Hematopoietic multipotent progenitor cell treated with erythropoietin and hydrocortisone succinate and interleukin-3 and kit ligand, for 6 days (in vitro differentiated cells): ENCODE data around the gene PP2D1.
"Not testable (repeated sequence)": the region's sequence is repeated elsewhere in the genome, so short reads cannot be mapped to it uniquely, and the experiment has no call there.

ENCODE experiments used
- DNase-seq: peaks from one replicate; pipeline ENCODE4 v3.0.0-alpha.2; 2015

Gene PP2D1

DNA sequence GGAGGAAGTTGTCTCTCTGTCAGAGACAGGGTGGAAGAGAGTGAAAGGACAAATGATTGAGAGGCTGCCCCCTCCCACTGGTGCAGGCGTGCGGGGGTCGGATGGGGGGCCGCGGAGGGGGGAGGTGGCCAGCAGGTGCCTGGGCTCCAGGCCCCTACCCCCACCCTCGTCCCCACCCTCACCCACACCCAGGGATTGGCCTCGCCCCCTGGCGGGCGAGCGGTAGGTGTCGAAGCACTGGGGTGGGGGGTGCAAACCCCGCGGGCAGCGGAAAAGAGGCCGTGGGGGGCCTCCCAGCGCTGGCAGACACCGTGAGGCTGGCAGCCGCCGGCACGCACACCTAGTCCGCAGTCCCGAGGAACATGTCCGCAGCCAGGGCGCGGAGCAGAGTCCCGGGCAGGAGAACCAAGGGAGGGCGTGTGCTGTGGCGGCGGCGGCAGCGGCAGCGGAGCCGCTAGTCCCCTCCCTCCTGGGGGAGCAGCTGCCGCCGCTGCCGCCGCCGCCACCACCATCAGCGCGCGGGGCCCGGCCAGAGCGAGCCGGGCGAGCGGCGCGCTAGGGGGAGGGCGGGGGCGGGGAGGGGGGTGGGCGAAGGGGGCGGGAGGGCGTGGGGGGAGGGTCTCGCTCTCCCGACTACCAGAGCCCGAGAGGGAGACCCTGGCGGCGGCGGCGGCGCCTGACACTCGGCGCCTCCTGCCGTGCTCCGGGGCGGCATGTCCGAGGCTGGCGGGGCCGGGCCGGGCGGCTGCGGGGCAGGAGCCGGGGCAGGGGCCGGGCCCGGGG, 27.9 kb upstream of the PP2D1 start, which contains the start of gene KAT2B:
Gene KAT2B, plus strand, starts transcription at position 682 of the 783 bp plus-strand sequence. Its CDS starts 32 bp downstream, at position 714.
- DNase-seq, result peak; percentile 91

DNA sequence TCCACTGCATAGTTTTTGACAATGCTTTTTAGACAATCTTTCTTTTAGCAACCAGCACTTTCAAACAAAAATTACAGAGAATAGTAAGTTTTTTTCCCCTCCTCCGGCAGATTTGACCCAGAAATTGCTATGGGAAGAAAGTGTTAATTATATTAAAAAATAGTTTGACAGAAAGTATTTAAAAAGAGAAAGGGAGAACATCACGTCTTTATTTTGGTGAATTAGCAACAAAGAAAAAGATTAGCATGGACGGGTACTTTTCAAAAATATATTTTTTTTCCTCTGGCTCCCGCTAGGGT, 27.4 kb upstream of the PP2D1 start:
- DNase-seq, result no peak

DNA sequence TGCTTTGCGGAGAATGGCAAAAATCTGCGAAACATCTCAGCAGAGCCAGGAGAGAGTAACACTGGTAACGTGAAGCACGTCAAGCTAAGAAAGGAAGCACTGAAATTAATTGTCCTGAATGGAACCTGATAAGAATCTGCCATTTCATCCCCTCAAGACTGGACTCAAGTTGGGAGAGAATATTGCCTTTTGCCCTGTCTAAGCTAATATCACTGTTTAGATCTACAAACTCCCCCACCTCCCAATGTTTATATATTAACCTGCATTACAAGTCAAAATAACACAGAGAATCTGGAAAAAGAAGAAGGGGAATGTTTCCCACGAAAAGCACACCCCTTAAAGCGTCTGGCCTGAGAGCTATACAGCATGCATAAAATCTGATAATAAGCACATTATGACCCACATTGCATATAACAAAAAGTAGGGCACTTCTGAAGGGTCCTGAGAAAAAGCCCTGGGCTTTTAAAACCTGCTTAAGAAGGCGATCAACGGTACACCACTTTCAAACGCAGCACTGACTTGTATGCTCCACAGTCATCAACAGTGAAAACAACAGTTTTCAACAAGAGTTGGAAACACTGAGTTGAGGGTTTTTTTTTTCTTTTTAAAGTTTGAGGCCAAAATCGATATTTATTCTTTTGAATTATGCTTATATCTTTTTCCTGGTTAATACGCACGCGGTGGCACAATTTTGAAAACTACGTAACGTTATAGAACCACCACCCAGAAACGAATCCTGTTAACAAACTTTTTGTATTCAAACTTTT, 26.8 kb upstream of the PP2D1 start:
- peak; percentile 65 for DNase-seq

DNA sequence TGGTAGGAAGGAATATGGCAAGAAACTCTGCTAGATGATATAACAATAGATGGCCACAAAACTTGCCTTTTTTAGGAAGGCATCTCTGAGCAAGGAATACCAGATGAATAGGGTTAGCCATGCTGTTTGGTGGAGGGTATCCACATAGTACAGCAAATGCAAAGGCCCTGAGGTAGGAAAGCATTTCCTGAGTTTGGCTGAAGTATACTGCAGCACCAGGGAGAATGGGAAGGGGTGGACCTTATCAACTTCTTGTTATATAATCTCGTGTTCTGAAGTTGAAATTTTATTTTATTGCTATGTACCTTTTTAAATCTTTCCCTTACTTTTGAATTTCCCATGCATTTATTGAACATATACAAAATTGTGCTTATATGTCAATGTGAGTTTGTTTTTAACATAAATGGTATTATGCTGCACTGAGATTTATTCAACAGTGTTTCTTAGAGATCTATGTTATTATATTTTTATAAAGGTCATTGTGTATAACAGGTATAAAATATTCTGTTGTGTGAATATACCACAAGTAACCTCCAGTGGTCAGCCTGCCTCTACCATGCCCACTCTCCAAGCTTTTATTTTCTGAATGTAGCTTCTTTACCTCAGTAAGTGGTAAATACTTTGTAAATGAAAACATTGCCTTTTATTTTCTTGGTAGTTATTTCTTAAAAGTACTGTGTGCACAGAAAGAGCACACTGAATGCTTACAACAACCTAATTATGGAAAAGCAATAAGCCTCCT, 25.4 kb upstream of the PP2D1 start:
- no peak for DNase-seq

DNA sequence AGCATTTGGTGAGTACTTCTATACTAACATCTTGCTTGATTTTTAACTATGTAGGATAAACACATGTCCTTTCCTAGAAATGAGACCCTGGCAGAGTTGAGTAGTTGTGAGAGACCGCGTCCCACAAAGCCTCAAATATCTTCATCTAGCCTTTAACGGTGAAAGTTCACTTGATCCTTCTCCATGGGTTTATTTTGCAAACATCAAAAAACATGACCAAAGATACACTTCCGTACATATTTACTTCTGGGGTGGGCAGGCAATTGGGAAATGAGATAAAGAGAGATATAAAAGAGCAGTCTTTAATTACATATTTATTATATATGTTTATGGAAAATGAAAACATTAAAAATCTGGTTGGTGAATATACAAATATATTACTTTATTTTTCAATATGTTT, 23.0 kb upstream of the PP2D1 start:
- no peak for DNase-seq

DNA sequence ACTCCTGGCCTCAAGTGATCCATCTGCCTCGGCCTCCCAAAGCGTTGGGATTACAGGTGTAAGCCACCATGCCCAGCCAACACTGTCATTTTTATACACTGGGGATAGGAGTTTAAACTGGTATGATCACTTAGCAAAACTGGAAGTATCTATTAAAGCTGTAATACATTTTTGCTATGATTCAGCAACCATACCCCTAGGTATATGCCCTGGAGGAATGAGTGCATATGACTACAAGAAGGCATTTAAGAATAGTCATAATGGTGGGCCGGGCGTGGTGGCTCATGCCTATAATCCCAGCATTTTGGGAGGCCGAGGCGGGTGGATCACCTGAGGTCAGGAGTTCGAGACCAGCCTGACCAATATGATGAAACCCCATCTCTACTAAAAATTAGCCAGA, 19.9 kb upstream of the PP2D1 start:
- not testable (repeated sequence) for DNase-seq

DNA sequence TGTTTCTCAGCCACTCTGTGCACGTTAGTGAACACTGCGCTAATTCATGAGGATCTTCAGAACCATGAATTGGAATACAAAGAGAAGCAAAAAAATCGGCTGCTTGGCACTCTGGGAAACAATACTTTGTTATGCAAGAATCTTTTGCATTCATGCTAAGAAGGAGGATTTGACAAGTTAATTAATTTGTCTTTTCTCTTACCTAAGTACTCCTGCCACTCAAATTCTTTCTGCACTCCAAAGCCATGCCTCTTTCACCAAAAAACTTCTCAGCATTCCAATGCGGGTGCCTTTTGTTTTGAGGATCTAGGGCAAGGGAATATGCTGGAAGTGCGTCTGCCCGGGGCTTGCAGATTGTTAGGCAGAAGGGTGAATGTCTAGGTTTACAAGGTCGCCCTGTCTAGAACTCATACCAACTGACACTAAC, 16.9 kb upstream of the PP2D1 start:
- no peak for DNase-seq

DNA sequence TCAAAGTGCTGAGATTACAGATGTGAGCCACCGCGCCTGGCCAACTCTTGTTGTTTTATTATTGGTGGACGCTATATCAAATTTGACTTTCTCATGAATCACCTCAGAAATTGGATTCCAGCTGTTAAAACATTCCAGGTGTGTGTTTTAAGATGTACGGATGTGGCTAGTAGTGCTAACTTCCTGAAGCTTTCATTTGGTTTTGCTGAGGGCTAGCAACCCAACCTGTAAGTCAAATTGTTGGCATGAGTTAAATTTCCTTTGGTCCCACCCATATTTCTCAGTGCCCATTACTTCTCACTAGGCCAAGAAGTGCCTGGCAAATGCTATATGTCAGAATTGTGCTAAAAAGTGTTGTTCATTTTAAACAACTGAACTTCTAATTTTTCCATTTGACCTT, 15.1 kb upstream of the PP2D1 start:
- DNase-seq, result no peak

DNA sequence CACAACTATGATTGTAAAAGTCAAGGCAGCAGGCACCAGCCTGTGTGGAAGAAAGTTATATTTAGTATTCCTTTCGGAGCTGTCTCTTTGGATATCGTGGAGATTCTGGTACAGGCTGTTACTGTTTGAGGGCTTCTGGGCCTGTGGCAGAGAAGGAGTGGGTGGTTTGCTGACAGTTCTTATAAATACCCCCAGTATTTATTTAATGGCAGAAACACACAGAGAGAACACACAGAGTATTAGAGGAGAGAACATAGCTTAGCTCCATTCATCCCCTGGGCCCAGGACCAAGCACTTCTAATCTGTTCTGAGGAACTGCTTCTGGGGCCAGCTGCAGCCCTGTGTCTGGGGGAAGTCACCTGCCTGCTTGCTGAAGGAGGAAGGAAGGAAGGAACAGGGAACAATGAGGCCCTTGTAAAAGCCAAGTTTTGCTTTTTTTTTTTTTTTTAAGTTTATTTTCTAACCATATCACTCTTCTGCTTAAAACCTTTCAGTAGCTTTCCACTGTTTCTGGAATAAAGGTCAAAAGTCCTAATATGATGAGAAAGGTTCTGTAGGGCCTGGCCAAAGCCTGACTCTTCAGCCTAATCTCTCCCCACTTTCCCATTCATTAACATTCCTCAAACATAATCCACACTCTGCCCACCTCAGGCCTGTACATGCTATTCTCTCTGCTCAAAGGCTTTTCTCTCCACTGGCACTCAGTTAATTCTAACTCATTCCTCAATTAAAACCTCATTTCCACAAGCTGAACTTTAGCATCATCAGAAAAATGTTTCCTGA, 11.8 kb upstream of the PP2D1 start:
- DNase-seq, result peak; percentile 67

DNA sequence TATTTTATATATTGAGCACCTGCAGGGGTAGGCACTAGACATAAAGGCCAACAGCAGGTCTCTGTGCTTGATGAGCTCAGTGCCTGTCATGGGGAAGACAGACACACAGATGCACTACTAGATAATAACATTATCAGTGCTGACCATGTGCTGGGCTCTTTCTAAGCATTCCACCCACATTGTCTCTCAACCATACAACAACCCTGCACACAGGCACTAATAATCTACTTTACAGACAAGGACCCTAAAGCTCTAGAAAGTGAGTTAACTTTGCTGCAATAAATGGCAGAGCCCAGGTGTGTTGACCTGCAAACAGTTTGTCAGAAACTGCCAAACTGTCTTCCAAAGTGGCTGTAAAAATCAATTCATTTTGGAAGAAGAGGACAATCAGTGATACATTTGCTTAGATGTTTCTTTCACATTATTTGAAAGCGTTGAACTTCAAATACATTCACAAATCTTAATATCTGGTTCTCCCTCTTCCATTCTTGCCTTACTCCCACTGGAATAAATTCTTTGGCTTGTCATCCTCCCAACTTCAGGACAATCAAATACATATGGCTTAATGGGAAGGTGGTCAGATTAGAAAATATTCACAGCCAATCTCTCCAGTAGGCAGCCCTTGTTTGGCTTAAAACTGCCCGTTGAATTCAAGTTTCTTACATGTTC, 11.0 kb upstream of the PP2D1 start:
- peak; percentile 96 for DNase-seq

DNA sequence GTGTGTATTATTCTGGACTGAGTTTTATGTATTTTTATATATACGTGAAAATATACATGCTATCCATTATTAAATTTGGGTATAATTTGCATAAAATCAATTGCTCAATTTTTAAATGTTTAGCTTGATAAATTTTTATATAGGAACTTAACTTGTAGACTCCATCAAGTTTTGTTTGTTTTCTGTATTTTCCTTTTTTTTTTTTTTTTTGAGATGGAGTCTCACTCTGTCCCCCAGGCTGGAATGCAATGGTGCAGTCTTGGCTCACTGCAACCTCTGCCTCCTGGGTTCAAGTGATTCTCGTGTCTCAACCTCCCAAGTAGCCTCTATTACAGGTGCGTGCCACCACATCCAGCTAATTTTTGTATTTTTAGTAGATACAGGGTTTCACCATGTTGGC, 4.0 kb upstream of the PP2D1 start:
- DNase-seq, result not testable (repeated sequence)

DNA sequence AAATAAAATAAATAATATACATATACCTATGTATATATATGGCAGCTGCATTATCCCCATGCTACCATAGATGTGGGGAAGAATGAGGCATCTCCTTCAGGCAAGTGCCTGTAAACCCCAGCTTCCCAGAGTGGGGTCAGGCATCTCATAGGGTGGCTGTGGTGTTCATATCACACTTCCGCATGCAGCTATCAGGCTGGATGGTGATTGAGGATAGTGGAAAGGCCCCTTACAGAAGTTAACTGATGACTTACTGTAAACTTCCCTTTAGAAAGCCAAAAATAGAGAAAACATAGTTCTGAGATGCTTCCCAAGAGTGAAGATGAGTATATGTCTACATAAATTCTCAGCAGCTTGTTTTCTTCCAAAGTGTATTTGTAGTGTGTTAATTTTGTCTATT, 3.5 kb upstream of the PP2D1 start:
- DNase-seq, result peak; percentile 81

DNA sequence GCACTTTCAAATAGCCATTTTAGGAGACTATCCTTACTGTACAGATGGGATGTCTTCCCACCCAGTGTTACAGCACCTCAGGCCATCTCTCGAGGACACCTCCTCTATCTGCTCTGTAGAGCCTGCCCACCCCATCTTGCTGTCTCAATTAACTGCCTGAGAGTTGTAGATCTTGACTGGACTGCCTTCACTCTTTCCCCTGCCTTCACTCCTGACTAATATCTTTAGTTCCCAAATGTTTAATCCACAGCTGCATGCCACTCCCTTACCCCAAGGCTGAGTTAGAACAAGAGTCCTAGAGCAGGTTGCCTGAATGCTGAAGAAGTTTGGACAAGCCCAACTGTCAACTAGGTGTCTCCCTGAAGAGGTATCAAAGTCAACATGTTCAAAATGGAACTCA, 1.3 kb upstream of the PP2D1 start:
- DNase-seq, result peak; percentile 72

DNA sequence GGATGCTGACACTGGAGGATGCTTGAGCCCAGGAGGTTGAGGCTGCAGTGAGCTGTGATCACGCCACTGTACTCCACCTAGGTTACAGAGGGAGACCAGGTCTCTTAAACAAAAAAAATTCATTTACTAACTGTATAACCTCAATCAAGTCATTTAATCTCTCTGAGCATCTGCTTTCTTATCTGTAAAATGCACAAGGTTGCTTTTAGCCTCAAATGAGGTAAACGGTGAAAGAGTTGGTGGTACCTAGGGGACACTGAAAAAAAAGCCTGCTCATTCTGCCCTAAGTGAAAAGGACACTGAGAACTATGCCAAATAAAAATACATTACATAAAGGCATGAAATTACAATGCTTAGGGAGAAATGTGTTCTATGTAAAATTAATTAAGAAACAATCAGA, 3.4 kb downstream of the PP2D1 start:
- peak; percentile 47 for DNase-seq

DNA sequence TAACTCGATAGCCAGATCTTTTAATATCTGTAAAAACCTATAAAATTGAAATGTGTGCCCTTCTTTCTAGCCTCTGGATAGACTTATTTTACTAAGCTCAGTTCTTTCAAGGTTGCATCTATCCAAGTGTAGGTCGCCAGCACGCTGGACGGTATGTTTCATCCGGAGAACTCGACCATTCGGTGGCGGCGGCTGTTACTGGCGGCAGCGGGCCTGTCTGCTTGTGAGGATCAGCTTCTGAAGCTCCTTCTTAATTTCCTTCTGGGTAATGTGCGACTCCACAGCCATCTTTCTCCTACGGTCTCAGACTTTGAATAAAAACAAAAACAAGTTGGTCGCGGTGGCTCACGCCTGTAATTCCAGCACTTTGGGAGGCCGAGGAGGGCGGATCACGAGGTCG, 4.1 kb downstream of the PP2D1 start:
- DNase-seq, result no peak

DNA sequence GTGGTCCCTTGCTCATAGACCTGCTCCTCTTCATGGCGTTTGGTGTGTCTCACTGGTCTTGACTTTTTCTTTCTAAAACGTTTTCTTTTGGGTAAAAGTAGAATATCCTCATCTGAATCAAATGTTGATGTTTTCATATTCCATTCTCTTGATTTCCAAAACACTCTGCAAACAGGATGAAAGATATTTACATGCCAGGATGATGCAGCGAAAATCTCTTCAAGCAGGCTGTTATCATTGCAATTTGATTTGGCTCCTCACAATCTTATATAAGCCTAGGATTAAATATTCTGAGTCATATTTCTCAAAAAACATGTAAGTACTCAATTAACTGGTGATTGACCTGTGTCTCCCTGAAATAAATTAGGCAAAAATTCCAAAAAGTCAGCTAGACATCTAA, 10.1 kb downstream of the PP2D1 start:
- no peak for DNase-seq

DNA sequence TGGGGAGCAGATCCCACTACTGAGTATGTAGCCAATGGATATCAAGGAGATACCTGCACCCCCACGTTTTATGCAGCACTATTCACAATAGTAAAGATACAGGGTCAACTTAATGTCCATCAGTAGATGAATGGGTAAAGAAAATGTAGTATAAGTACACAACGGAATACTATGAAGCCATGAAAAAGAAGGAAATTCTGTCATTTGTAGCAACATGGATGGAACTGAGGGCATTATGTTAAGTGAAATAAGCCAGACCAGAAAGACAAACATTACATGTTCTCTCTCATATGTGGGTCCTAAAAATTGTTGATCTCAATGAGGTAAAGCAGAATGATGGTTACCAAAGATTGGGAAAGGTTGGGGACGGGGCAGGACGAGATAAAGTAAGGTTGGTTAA, 14.6 kb downstream of the PP2D1 start:
- DNase-seq, result no peak

DNA sequence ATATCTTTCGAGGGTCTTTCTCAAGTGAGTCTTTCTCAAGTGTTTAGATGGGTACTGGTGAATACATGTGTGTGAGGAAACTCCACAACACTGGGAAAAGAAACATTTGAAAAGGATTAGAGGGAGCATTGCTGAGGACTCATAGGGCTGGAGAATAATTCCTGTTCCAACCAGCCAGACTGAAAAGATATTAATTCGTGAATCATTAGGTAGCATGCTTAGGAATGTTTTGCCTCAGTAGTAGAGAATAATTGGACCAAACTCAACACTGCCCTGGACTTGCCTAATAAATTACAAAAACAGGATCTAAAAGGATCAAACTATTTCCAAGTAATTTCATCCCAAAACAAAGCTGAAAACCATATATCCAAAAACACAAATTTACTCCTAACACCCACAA, 17.3 kb downstream of the PP2D1 start:
- DNase-seq, result no peak

DNA sequence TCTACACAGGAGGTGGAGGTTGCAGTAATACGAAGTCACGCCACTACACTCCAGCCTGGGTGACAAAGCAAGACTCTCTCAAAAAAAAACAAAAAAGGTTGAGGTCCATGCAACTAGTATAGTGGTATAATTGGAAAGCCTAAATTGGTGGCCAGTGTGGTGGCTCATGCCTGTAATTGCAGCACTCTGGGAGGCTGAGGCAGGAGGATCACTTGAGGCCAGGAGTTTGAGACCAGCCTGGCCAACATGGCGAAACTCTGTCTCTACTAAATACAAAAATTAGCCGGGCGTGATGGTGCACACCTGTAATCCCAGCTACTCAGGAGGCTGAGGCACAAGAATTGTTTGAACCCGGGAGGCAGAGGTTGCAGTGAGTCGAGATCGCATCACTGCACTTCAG, 23.2 kb downstream of the PP2D1 start:
- DNase-seq, result not testable (repeated sequence)

DNA sequence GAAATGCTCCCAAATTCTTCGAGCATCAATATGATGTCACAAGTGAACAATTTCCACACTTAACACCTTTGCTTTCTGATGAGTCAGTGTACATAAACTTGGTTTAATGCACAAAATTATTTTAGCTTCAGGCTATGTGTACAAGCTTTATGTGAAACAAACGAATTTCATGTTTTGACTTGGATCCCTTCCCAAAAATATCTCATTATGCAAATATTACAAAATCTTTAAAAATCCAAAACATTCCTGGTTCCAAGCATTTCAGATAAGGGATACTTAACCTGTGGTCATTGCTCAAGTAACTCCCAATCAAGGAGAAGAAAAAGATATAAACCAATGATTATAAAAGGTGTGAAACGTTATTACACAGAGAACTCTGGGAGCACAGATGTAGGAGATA, 40.0 kb downstream of the PP2D1 start:
- no peak for DNase-seq

DNA sequence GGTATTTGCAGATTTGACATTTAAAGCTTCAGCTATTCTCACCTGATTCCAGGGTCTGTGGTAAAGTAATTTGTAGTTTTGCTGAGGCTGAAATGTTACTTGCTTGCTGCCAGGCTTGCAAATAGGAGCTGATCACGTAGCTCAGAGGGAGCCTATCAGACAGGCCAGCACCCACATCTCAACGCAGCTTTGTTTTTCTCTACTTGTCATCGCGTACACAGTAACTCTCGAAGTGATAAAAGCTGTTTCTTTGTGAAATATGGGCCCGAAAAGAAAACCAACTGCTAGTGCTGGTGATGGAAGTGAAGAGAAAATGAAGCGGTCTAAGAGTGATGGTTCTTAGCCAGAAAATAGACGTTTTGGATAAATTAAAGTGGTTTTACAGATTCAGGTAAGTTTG, 41.7 kb downstream of the PP2D1 start:
- DNase-seq, result no peak

DNA sequence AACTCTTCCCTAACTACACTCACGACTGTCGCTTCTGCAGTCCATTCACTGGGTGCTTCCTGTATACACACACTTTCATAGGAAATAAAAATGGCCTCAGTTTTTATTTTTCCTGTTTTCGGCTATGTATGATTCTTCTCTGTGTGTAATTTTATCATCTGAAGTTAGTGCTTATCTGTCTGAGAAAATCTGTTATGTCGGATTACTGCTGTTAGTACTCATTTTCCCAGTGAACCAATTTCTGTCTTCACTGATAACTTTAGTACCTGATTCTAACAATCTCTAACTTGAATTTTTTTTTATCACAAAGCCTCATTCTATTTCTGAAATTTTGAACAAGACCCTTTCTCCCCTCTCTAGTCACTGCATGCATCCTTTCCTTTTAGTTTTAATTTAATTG, 44.3 kb downstream of the PP2D1 start:
- peak; percentile 49 for DNase-seq
